MG63 (cell line): ENCODE measurements around the gene SMAD5. TPM values are rescaled to one million over a fixed set of nuclear protein-coding genes. Genes with fewer than 3 reads are reported as not detected.

Experiments
- DNase-seq: peaks from one replicate; pipeline ENCODE4 v3.0.0-alpha.2; 2020
- H3K27me3 ChIP-seq: fragments of 250-450 bp; sonication (Bioruptor Pico); 2 replicates; pipeline ENCODE4 v1.5.1; 2020; ENCODE audit warnings: mild to moderate bottlenecking, moderate library complexity
- H3K36me3 ChIP-seq: fragments of 250-450 bp; sonication (Bioruptor Pico); 2 replicates; pipeline ENCODE4 v1.5.1; 2020; ENCODE audit warnings: mild to moderate bottlenecking, moderate library complexity
- H3K4me3 ChIP-seq: fragments of 250-450 bp; sonication (Bioruptor Pico); 2 replicates; pipeline ENCODE4 v1.5.1; 2020; ENCODE audit warnings: mild to moderate bottlenecking, moderate library complexity
- H3K9me3 ChIP-seq: fragments of 250-450 bp; sonication (Bioruptor Pico); 2 replicates; pipeline ENCODE4 v1.5.1; 2020; ENCODE audit warnings: mild to moderate bottlenecking, moderate library complexity
- total RNA-seq: library from RNA; depleted of rRNA; stranded (reverse); fragments of >200 nt; shearing (Covaris generic); gene quantifications from 2 replicates; pipeline ENCODE4 v1.2.3, GENCODE V29; 2014; ENCODE audit warnings: low replicate concordance

SMAD5 gene
- total RNA-seq, 1 experiment from 2014 or later = 46.4 TPM

- peaks cover 62% of the 10 kb centered on the region for H3K36me3 ChIP-seq
- no peaks in the 10 kb centered on the region for H3K27me3 ChIP-seq
- H3K4me3 ChIP-seq = no peak overlapping the region
- no peak for DNase-seq
- H3K9me3 ChIP-seq = no peaks in the 10 kb centered on the region
Observed at GRCh38 chr5:136174021-136174659, 41.5 kb downstream of the SMAD5 start.

GRCh38 chr5:136182618-136183017 lies 50.0 kb downstream of the SMAD5 start:
- Histone ChIP-seq H3K27me3 (no peaks in the 10 kb centered on the region), H3K36me3 (peaks cover 56% of the 10 kb centered on the region), H3K4me3 (no peak overlapping the region), H3K9me3 (no peaks in the 10 kb centered on the region)
- DNase-seq = no peak

GRCh38 chr5:136185974-136186665 lies 53.5 kb downstream of the SMAD5 start:
- Histone ChIP-seq H3K36me3 (peaks cover 36% of the 10 kb centered on the region), H3K9me3 (no peaks in the 10 kb centered on the region), H3K27me3 (no peaks in the 10 kb centered on the region), H3K4me3 (no peak overlapping the region)
- DNase-seq = no peak

- no peak for DNase-seq
- H3K4me3 ChIP-seq = no peak overlapping the region
- peaks cover 30% of the 10 kb centered on the region for H3K36me3 ChIP-seq
- H3K27me3 ChIP-seq = peaks cover 6% of the 10 kb centered on the region
- H3K9me3 ChIP-seq = no peaks in the 10 kb centered on the region
Observed at GRCh38 chr5:136186796-136187195, 54.2 kb downstream of the SMAD5 start.

- no peak overlapping the region for H3K4me3 ChIP-seq
- no peak for DNase-seq
- peaks cover 22% of the 10 kb centered on the region for H3K36me3 ChIP-seq
- H3K9me3 ChIP-seq = no peaks in the 10 kb centered on the region
- H3K27me3 ChIP-seq = peaks cover 24% of the 10 kb centered on the region
Observed at GRCh38 chr5:136188859-136189258, 56.2 kb downstream of the SMAD5 start.

- H3K36me3 ChIP-seq = peaks cover 17% of the 10 kb centered on the region
- H3K4me3 ChIP-seq = no peak overlapping the region
- DNase-seq = no peak
- peaks cover 24% of the 10 kb centered on the region for H3K27me3 ChIP-seq
- no peaks in the 10 kb centered on the region for H3K9me3 ChIP-seq
Observed at GRCh38 chr5:136190091-136190720, 57.6 kb downstream of the SMAD5 start.

- no peak for DNase-seq
- Histone ChIP-seq H3K9me3 (no peaks in the 10 kb centered on the region), H3K27me3 (peaks cover 24% of the 10 kb centered on the region), H3K4me3 (no peak overlapping the region), H3K36me3 (peaks cover 17% of the 10 kb centered on the region)
Observed at GRCh38 chr5:136190904-136191303, 58.3 kb downstream of the SMAD5 start.

GRCh38 chr5:136191304-136192014 lies 58.8 kb downstream of the SMAD5 start:
- no peak overlapping the region for H3K4me3 ChIP-seq

GRCh38 chr5:136192015-136192525 lies 59.4 kb downstream of the SMAD5 start:
- Histone ChIP-seq H3K9me3 (no peaks in the 10 kb centered on the region), H3K36me3 (peaks cover 8% of the 10 kb centered on the region), H3K4me3 (peak overlapping the region; percentile 21), H3K27me3 (peaks cover 24% of the 10 kb centered on the region)
- DNase-seq = peak; percentile 30

More at GRCh38 chr5:136191304-136192014, 58.8 kb downstream of the SMAD5 start:
- Histone ChIP-seq H3K36me3 (peaks cover 14% of the 10 kb centered on the region), H3K27me3 (peaks cover 24% of the 10 kb centered on the region), H3K9me3 (no peaks in the 10 kb centered on the region)
- no peak for DNase-seq

GRCh38 chr5:136192526-136193321 lies 60.1 kb downstream of the SMAD5 start, which contains the start of gene SMIM32:
Gene SMIM32, minus strand, starts transcription at chr5:136193162. Its CDS starts 638 bp downstream, at chr5:136192524.
- DNase-seq = peak; percentile 19
- peak within 1 kb of the TSS; percentile 21 for H3K4me3 ChIP-seq
- H3K9me3 ChIP-seq = no peaks in the 10 kb centered on the region
- peaks cover 1% of the 10 kb centered on the region; the same call in 1 of the 2 replicates for H3K36me3 ChIP-seq
- H3K27me3 ChIP-seq = peaks cover 24% of the 10 kb centered on the region

- H3K4me3 ChIP-seq = no peak overlapping the region; the same call in 1 of the 2 replicates
- H3K27me3 ChIP-seq = peaks cover 24% of the 10 kb centered on the region
- H3K9me3 ChIP-seq = no peaks in the 10 kb centered on the region
- DNase-seq = no peak
- H3K36me3 ChIP-seq = no peaks in the 10 kb centered on the region
Observed at GRCh38 chr5:136193322-136193935, 60.8 kb downstream of the SMAD5 start.

- H3K9me3 ChIP-seq = no peaks in the 10 kb centered on the region
- H3K27me3 ChIP-seq = peaks cover 24% of the 10 kb centered on the region
- DNase-seq = no peak
- no peak overlapping the region for H3K4me3 ChIP-seq
- H3K36me3 ChIP-seq = no peaks in the 10 kb centered on the region
Observed at GRCh38 chr5:136194576-136194975, 61.9 kb downstream of the SMAD5 start.

GRCh38 chr5:136195971-136196820 lies 63.6 kb downstream of the SMAD5 start:
- no peaks in the 10 kb centered on the region for H3K36me3 ChIP-seq
- no peaks in the 10 kb centered on the region for H3K9me3 ChIP-seq
- H3K4me3 ChIP-seq = no peak overlapping the region
- H3K27me3 ChIP-seq = peaks cover 24% of the 10 kb centered on the region
- DNase-seq = peak; percentile 23

- H3K4me3 ChIP-seq = no peak overlapping the region
- H3K27me3 ChIP-seq = peaks cover 10% of the 10 kb centered on the region
- H3K36me3 ChIP-seq = no peaks in the 10 kb centered on the region
- H3K9me3 ChIP-seq = no peaks in the 10 kb centered on the region
- DNase-seq = peak; percentile 21
Observed at GRCh38 chr5:136197462-136198142, 65.0 kb downstream of the SMAD5 start.
